SK-N-MC (cell line): Measurements from ENCODE around the gene MPHOSPH9.

Experiments
- EZH2 ChIP-seq: fragments of 200-600 bp; sonication (generic); IDR thresholded peaks from one replicate; pipeline ENCODE4 v1.6.1; 2017; ENCODE audit warnings: antibody characterized with exemption
- POLR2AphosphoS5 ChIP-seq: IDR thresholded peaks from 2 replicates; pipeline ENCODE4 v1.6.1; 2012; ENCODE audit warnings: mild to moderate bottlenecking, low read depth, low read length, borderline replicate concordance

DNA sequence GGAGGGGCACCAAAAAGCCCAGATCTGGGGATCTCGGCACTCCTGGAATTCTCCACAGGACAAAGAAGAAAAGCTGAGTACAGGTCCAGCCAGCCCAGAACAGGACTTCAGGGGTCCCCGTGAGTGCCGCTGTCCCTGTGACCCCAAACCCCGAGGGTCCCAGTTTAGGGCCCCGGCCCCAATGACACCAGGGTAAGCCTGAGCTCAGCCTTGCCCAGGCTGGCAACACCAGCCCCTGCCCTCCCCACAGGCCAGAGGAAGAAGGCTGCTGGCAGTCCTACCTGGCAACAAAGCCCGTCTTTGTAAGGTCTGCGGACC is 36.9 kb upstream of the MPHOSPH9 start:
- TF ChIP-seq POLR2AphosphoS5 (no peak), EZH2 (no peak)
